H9 (cell line): ENCODE results near the gene IZUMO4. TPM values are rescaled to one million over a fixed set of nuclear protein-coding genes. Genes with fewer than 3 reads are reported as not detected.

Experiments
- DNase-seq: peaks from one replicate; pipeline ENCODE4 v3.0.0-alpha.2; 2017
- H2AFZ ChIP-seq: one replicate; pipeline ENCODE4 v1.6.1; 2013; ENCODE audit warnings: mild to moderate bottlenecking, low read length, control low read depth, moderate library complexity
- H2AK5ac ChIP-seq: 2 replicates; pipeline ENCODE4 v1.6.1; 2013; ENCODE audit warnings: low read length, control low read depth, mixed read lengths; ENCODE audit not compliant: insufficient read length
- H2BK120ac ChIP-seq: one replicate; pipeline ENCODE4 v1.6.1; 2013; ENCODE audit warnings: low read depth, mild to moderate bottlenecking, low read length, control low read depth, inconsistent platforms; ENCODE audit not compliant: poor library complexity, severe bottlenecking
- H2BK12ac ChIP-seq: 2 replicates; pipeline ENCODE4 v1.6.1; 2013; ENCODE audit warnings: low read length, control low read depth, mixed read lengths, low read depth; ENCODE audit not compliant: insufficient read length
- H2BK15ac ChIP-seq: 2 replicates; pipeline ENCODE4 v1.6.1; 2013; ENCODE audit warnings: low read depth, low read length, control low read depth
- H2BK20ac ChIP-seq: one replicate; pipeline ENCODE4 v1.6.1; 2013; ENCODE audit warnings: low read depth, mild to moderate bottlenecking, low read length, control low read depth, inconsistent platforms; ENCODE audit not compliant: poor library complexity, severe bottlenecking
- H2BK5ac ChIP-seq: 2 replicates; pipeline ENCODE4 v1.6.1; 2013; ENCODE audit warnings: low read length, control low read depth, mixed read lengths; ENCODE audit not compliant: insufficient read length
- H3K14ac ChIP-seq: 2 replicates; pipeline ENCODE4 v1.6.1; 2013; ENCODE audit warnings: low read length, control low read depth; ENCODE audit not compliant: insufficient read depth
- H3K18ac ChIP-seq: 2 replicates; pipeline ENCODE4 v1.6.1; 2013; ENCODE audit warnings: low read depth, mild to moderate bottlenecking, mixed read lengths, low read length, control low read depth; ENCODE audit not compliant: insufficient read length
- H3K23ac ChIP-seq: 2 replicates; pipeline ENCODE4 v1.6.1; 2013; ENCODE audit warnings: low read length, control low read depth, mixed read lengths, low read depth; ENCODE audit not compliant: insufficient read length
- H3K23me2 ChIP-seq: 2 replicates; pipeline ENCODE4 v1.6.1; 2013; ENCODE audit warnings: low read depth, mild to moderate bottlenecking, mixed read lengths, low read length, control low read depth; ENCODE audit not compliant: insufficient read length, poor library complexity, severe bottlenecking
- H3K27ac ChIP-seq: 2 replicates; pipeline ENCODE4 v1.5.1; 2013; ENCODE audit warnings: low read length, control low read depth, mixed read lengths, low read depth; ENCODE audit not compliant: insufficient read length
- H3K27me3 ChIP-seq: 2 replicates; pipeline ENCODE4 v1.6.1; 2013; ENCODE audit warnings: low read length, control low read depth, inconsistent platforms; ENCODE audit not compliant: insufficient read depth
- H3K4ac ChIP-seq: 2 replicates; pipeline ENCODE4 v1.6.1; 2013; ENCODE audit warnings: low read depth, mild to moderate bottlenecking, control low read depth, inconsistent platforms, low read length, moderate library complexity
- H3K4me1 ChIP-seq: 2 replicates; pipeline ENCODE4 v1.6.1; 2013; ENCODE audit warnings: low read length, control low read depth, inconsistent platforms; ENCODE audit not compliant: insufficient read depth
- H3K4me2 ChIP-seq: 2 replicates; pipeline ENCODE4 v1.6.1; 2013; ENCODE audit warnings: low read length, control low read depth, mixed read lengths; ENCODE audit not compliant: insufficient read length, insufficient read depth
- H3K56ac ChIP-seq: 2 replicates; pipeline ENCODE4 v1.6.1; 2013; ENCODE audit warnings: low read depth, mild to moderate bottlenecking, mixed read lengths, low read length, control low read depth; ENCODE audit not compliant: insufficient read length
- H3K79me1 ChIP-seq: 2 replicates; pipeline ENCODE4 v1.6.1; 2013; ENCODE audit warnings: low read depth, mild to moderate bottlenecking, moderate library complexity, low read length, control low read depth, inconsistent platforms; ENCODE audit not compliant: insufficient read depth, poor library complexity, severe bottlenecking
- H3K79me2 ChIP-seq: 2 replicates; pipeline ENCODE4 v1.6.1; 2013; ENCODE audit warnings: low read length, control low read depth, inconsistent platforms; ENCODE audit not compliant: insufficient read depth
- H3K9ac ChIP-seq: 2 replicates; pipeline ENCODE4 v1.6.1; 2013; ENCODE audit warnings: low read length, control low read depth, mixed read lengths; ENCODE audit not compliant: insufficient read length; ENCODE audit errors: extremely low read depth
- H3K9me3 ChIP-seq: one replicate; pipeline ENCODE4 v1.6.1; 2013; ENCODE audit warnings: low read depth, low read length, inconsistent platforms; ENCODE audit not compliant: control insufficient read depth
- H3T11ph ChIP-seq: one replicate; pipeline ENCODE4 v1.6.1; 2013; ENCODE audit warnings: mild to moderate bottlenecking, low read length, control low read depth, inconsistent platforms
- H4K20me1 ChIP-seq: one replicate; pipeline ENCODE4 v1.6.1; 2013; ENCODE audit not compliant: control insufficient read depth, insufficient read length, insufficient read depth
- H4K5ac ChIP-seq: 2 replicates; pipeline ENCODE4 v1.6.1; 2013; ENCODE audit warnings: low read depth, mild to moderate bottlenecking, mixed read lengths, low read length, control low read depth; ENCODE audit not compliant: insufficient read length
- H4K8ac ChIP-seq: replicated peaks from 2 replicates; pipeline ENCODE4 v1.6.1; 2013; ENCODE audit warnings: low read length, control low read depth, mixed read lengths, low read depth; ENCODE audit not compliant: insufficient read length
- H4K91ac ChIP-seq: 2 replicates; pipeline ENCODE4 v1.6.1; 2013; ENCODE audit warnings: low read depth, mild to moderate bottlenecking, moderate library complexity, mixed read lengths, low read length, control low read depth; ENCODE audit not compliant: insufficient read length
- H3K27ac Mint-ChIP-seq, 3 experiments: 2 replicates in 2 of 3; 3 replicates in 1 of 3; pipeline ENCODE4 v1.8.0; 2020 to 2021; ENCODE audit warnings: mixed read lengths in 3 of 3, mild to moderate bottlenecking in 1 of 3, moderate library complexity in 1 of 3
- H3K27me3 Mint-ChIP-seq: 2 replicates; pipeline ENCODE4 v1.8.0; 2021; ENCODE audit warnings: low read depth, mild to moderate bottlenecking, moderate library complexity, mixed read lengths
- H3K36me3 Mint-ChIP-seq, 3 experiments: 2 replicates in 2 of 3; 3 replicates in 1 of 3; pipeline ENCODE4 v1.8.0; 2020 to 2021; ENCODE audit warnings: low read depth in 3 of 3, mixed read lengths in 3 of 3; ENCODE audit not compliant: insufficient read depth in 1 of 3
- H3K4me1 Mint-ChIP-seq, 2 experiments: 2 replicates each; pipeline ENCODE4 v1.8.0; 2020; ENCODE audit warnings: mixed read lengths in 2 of 2
- H3K4me3 Mint-ChIP-seq, 2 experiments: 2 replicates in 1 of 2; 3 replicates in 1 of 2; pipeline ENCODE4 v1.8.0; 2020 to 2021; ENCODE audit warnings: mild to moderate bottlenecking in 2 of 2, mixed read lengths in 2 of 2, moderate library complexity in 1 of 2
- H3K9me3 Mint-ChIP-seq, 2 experiments: 2 replicates in 1 of 2; 3 replicates in 1 of 2; pipeline ENCODE4 v1.8.0; 2020; ENCODE audit warnings: mild to moderate bottlenecking in 2 of 2, mixed read lengths in 2 of 2, moderate library complexity in 1 of 2
- WGBS: extraction: QIAGEN DNeasy Blood & Tissue Kit; methylation state at CpG from one replicate; pipeline ENCODE4 v1.1.7; 2013; ENCODE audit warnings: missing lambda C conversion rate, low lambda C conversion rate, mixed read lengths; ENCODE audit not compliant: insufficient read length; ENCODE audit errors: extremely low coverage; 5-methylcytosine and 5-hydroxymethylcytosine counted together
- total RNA-seq: library from RNA; stranded (reverse); gene quantifications from 2 replicates; pipeline ENCODE4 v1.2.1, GENCODE V29; 2021
- TF ChIP-seq, protein P1 (sequence below): fragments of 200-600 bp; sonication (generic); conservative IDR thresholded peaks from 3 replicates; pipeline ENCODE4 v1.8.0; 2021; ENCODE audit warnings: antibody characterized with exemption, mild to moderate bottlenecking

IZUMO4 gene
- total RNA-seq, 1 experiment from 2014 or later, result 2.1 TPM

DNA sequence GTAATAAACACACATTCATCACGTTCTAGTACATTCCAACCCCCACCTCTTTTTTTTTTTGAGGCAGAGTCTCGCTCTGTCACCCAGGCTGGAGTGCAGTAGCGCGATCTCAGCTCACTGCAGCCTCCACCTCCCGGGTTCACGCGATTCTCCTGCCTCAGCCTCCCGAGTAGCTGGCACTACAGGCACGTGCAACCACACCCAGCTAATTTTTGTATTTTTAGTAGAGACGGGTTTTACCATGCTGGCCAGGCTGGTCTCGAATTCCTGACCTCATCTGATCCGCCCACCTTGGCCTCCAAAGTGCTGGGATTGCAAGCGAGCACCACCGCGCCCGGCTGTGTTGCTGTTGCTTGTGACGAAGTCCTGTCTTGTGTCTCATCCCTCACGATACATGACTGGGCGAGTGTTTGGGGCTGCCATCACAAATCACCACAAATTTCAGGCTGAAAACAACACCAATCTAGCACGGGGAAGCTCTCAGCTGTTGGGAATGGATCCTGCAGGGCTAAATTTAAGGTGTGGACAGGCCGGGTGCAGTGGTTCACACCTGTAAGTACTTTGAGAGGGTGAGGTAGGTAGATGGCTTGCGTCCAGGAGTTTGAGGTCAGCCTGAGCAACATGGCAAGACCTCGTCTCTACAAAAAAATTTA, 16.3 kb upstream of the IZUMO4 start:
- no peak overlapping the region for H3K23ac ChIP-seq
- H3K18ac ChIP-seq, result no peak overlapping the region
- Mint-ChIP-seq H3K9me3 (no peaks in the 10 kb centered on the region), H3K4me1 (peaks cover 0 to 4% of the 10 kb centered on the region in 2 experiments; a peak in 2 of 4 replicates), H3K27me3 (no peaks in the 10 kb centered on the region), H3K27ac (peak overlapping the region; percentile 30 to 48 (median 36); a peak in 3 of 7 replicates), H3K36me3 (peaks cover 0 to 14% (median 5%) of the 10 kb centered on the region in 3 experiments; a peak in 3 of 7 replicates), H3K4me3 (no peak overlapping the region)
- no peak overlapping the region for H2BK120ac ChIP-seq
- no peak overlapping the region for H4K8ac ChIP-seq
- no peak overlapping the region for H4K5ac ChIP-seq
- H3K27me3 ChIP-seq, result no peaks in the 10 kb centered on the region
- no peak overlapping the region for H3T11ph ChIP-seq
- no peak overlapping the region for H2BK15ac ChIP-seq
- H3K23me2 ChIP-seq, result no peaks in the 10 kb centered on the region
- H3K9ac ChIP-seq, result no peak overlapping the region
- H3K4ac ChIP-seq, result no peak overlapping the region
- H3K79me2 ChIP-seq, result no peaks in the 10 kb centered on the region
- H2BK5ac ChIP-seq, result no peak overlapping the region
- no peak overlapping the region for H2BK12ac ChIP-seq
- no peak overlapping the region for H2AFZ ChIP-seq
- H3K79me1 ChIP-seq, result no peaks in the 10 kb centered on the region
- no peak overlapping the region for H2AK5ac ChIP-seq
- H4K20me1 ChIP-seq, result no peaks in the 10 kb centered on the region
- WGBS, result no CpG with 5 or more reads among the region's 23 CpGs
- no peaks in the 10 kb centered on the region for H3K4me1 ChIP-seq
- TF ChIP-seq, protein P1, sequence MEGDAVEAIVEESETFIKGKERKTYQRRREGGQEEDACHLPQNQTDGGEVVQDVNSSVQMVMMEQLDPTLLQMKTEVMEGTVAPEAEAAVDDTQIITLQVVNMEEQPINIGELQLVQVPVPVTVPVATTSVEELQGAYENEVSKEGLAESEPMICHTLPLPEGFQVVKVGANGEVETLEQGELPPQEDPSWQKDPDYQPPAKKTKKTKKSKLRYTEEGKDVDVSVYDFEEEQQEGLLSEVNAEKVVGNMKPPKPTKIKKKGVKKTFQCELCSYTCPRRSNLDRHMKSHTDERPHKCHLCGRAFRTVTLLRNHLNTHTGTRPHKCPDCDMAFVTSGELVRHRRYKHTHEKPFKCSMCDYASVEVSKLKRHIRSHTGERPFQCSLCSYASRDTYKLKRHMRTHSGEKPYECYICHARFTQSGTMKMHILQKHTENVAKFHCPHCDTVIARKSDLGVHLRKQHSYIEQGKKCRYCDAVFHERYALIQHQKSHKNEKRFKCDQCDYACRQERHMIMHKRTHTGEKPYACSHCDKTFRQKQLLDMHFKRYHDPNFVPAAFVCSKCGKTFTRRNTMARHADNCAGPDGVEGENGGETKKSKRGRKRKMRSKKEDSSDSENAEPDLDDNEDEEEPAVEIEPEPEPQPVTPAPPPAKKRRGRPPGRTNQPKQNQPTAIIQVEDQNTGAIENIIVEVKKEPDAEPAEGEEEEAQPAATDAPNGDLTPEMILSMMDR, result no peak
- no peak overlapping the region for H3K4me2 ChIP-seq
- no peak for DNase-seq
- no peaks in the 10 kb centered on the region for H3K9me3 ChIP-seq
- no peak overlapping the region for H3K14ac ChIP-seq
- no peak overlapping the region for H3K56ac ChIP-seq
- H4K91ac ChIP-seq, result no peak overlapping the region
- H2BK20ac ChIP-seq, result no peak overlapping the region
- H3K27ac ChIP-seq, result no peak overlapping the region
